ENCODE data around the gene ZNF580. TPM values are rescaled to one million over a fixed set of nuclear protein-coding genes. Genes with fewer than 3 reads are reported as not detected.

The ZNF580 gene
- total RNA-seq, 1 donor from 2014 or later = 1.0 TPM

DNA sequence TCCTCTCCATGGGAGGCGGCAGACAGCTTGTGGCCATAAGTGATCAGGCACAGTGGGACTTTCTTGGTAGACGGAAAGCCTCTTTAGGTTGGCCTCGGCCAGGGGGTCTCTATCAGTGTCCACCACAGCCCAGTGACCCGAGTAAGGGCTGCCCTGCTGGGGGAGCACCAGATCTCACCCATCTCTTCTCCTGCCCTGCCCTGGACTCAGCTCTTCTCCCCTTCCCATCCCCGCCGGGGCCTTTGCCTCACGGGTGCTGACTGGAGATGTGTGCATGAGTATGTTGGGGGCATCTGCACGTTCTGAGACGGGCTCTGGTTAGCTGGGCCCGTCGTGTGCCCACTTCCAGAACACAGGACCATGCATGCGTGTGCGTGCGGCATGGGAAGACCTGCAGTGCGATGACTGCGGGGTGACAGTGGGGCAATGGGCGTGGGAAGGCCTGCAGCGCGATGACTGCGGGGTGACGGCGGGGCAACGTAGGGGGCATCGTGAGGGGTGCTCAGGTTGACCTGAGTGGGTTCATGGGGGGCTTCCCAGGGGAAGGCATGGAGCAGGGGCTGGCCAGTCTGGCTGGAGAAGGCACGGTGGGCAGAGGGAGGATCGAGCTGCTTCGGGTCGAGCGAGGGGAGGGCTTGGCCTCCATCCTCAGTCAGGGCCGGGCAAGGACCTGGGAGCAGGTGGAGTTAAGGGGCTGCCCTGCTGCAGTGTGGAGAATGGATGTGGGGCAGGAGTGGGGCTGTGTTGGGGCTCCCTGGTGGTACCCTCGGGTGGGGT lies 50.2 kb downstream of the ZNF580 start:
- no peak for DNase-seq (ENCODE audit: low read depth in 2 of 2)

DNA sequence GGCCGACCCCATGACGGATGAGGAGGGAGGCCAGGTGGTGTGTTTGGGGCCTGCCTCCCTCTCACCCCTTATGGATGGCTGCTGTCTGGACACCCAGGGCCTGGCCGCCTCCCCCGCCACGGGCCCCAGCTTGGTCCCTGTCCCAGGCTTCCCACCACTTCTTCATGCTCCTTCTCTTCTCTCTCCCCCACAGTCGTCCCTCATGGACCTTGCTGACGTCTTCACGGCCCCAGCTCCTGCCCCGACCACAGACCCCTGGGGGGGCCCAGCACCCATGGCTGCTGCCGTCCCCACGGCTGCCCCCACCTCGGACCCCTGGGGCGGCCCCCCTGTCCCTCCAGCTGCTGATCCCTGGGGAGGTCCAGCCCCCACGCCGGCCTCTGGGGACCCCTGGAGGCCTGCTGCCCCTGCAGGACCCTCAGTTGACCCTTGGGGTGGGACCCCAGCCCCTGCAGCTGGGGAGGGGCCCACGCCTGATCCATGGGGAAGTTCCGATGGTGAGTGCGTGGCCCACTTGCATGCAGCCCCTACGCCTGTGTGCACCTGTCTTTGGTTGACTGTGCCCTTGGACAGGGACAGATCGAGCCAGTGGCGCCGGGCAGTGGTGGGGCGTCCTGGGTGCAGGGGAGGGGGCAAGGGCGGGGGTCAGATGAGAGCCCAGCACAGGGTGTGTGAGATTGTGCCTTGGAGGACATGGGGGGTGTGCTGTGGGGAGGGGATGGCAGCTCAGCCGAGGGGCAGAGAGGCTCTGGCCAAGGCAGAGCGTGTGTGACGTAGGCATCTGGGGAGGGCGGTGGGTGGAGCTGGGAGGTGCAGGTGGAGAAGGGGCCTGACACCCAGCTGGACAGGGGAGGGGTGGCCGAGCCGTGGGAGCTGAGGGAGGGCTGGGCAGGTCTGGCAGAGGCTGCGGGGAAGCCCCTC lies 51.0 kb downstream of the ZNF580 start:
- DNase-seq (ENCODE audit: low read depth in 2 of 2) = no peak

DNA sequence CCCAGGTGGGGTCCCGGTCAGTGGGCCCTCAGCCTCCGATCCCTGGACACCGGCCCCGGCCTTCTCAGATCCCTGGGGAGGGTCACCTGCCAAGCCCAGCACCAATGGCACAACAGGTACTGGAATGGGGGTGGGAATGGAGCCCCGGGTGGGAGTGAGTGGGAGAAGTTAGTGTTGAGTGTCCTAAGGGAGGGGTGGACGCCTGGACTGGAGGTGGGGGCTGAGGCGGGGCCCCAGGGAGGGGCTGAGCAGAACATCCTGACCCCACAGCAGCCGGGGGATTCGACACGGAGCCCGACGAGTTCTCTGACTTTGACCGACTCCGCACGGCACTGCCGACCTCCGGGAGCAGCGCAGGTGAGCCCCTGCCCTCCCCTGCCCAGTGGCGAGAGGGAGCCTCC lies 51.9 kb downstream of the ZNF580 start:
- no peak for DNase-seq (ENCODE audit: low read depth in 2 of 2)

Other genes starting within 250 kb of the ZNF580 start
- gene UBE2S, start 233.2 kb upstream of the ZNF580 start, total RNA-seq = 40.6 and 54.6 TPM in 2 replicates
- not detected in 2 replicates for gene SHISA7, start 197.7 kb upstream of the ZNF580 start, total RNA-seq
- 61.0 and 75.9 TPM in 2 replicates for gene ISOC2, start 179.4 kb upstream of the ZNF580 start, total RNA-seq
- gene C19orf85, start 176.3 kb upstream of the ZNF580 start, total RNA-seq = not detected in 2 replicates
- gene ZNF628, start 164.4 kb upstream of the ZNF580 start, total RNA-seq = 0.77 and 2.1 TPM in 2 replicates
- gene NAT14, start 155.8 kb upstream of the ZNF580 start, total RNA-seq = 8.9 and 9.1 TPM in 2 replicates
- under 0.01 and 0.13 TPM in 2 replicates for gene SSC5D, start 152.6 kb upstream of the ZNF580 start, total RNA-seq
- gene SBK2, start 103.9 kb upstream of the ZNF580 start, total RNA-seq = not detected in 2 replicates
- gene SBK3, start 95.5 kb upstream of the ZNF580 start, total RNA-seq = 0.13 and 0.26 TPM in 2 replicates
- gene ZNF579, start 60.2 kb upstream of the ZNF580 start, total RNA-seq = 1.9 and 3.5 TPM in 2 replicates
- 2.6 and 3.3 TPM in 2 replicates for gene FIZ1, start 41.5 kb upstream of the ZNF580 start, total RNA-seq
- 6.9 and 11.9 TPM in 2 replicates for gene ZNF524, start 40.7 kb upstream of the ZNF580 start, total RNA-seq
- gene ZNF865, start 35.4 kb upstream of the ZNF580 start, total RNA-seq = 0.39 and 1.5 TPM in 2 replicates
- gene ZNF784, start 16.4 kb upstream of the ZNF580 start, total RNA-seq = 3.3 and 4.9 TPM in 2 replicates
- gene ZNF581, start 2.6 kb downstream of the ZNF580 start, total RNA-seq = 20.0 and 25.8 TPM in 2 replicates
- 4.6 and 9.5 TPM in 2 replicates for gene CCDC106, start 7.2 kb downstream of the ZNF580 start, total RNA-seq
- 84.0 and 95.8 TPM in 2 replicates for gene U2AF2, start 14.0 kb downstream of the ZNF580 start, total RNA-seq
- gene EPN1, start 34.2 kb downstream of the ZNF580 start, total RNA-seq = 25.0 and 59.2 TPM in 2 replicates
- not detected in 2 replicates for gene NLRP9, start 97.4 kb downstream of the ZNF580 start, total RNA-seq
- 1.3 and 3.4 TPM in 2 replicates for gene RFPL4A, start 118.1 kb downstream of the ZNF580 start, total RNA-seq
- gene RFPL4AL1, start 128.1 kb downstream of the ZNF580 start, total RNA-seq = 0.51 TPM in 1 of 2 replicates, not detected in the other
- under 0.01 TPM in 2 replicates for gene NLRP11, start 191.0 kb downstream of the ZNF580 start, total RNA-seq
- gene NLRP4, start 195.5 kb downstream of the ZNF580 start, total RNA-seq = not detected in 2 replicates

All from dermis microvascular lymphatic vessel endothelial cell (primary cell).